GM12874 (cell line): ENCODE results near the gene SLC38A1.

Source experiments
- CTCF ChIP-seq: IDR thresholded peaks from 2 replicates; pipeline ENCODE4 v1.5.1; 2011; ENCODE audit warnings: low read depth, mild to moderate bottlenecking, control low read depth, low read length, moderate library complexity; ENCODE audit not compliant: insufficient read depth

SLC38A1 gene

GRCh38 chr12:46223047-46223446, 45.8 kb downstream of the SLC38A1 start:
- no peak for TF ChIP-seq CTCF

GRCh38 chr12:46222636-46223035, 46.2 kb downstream of the SLC38A1 start:
- TF ChIP-seq CTCF = no peak

DNA sequence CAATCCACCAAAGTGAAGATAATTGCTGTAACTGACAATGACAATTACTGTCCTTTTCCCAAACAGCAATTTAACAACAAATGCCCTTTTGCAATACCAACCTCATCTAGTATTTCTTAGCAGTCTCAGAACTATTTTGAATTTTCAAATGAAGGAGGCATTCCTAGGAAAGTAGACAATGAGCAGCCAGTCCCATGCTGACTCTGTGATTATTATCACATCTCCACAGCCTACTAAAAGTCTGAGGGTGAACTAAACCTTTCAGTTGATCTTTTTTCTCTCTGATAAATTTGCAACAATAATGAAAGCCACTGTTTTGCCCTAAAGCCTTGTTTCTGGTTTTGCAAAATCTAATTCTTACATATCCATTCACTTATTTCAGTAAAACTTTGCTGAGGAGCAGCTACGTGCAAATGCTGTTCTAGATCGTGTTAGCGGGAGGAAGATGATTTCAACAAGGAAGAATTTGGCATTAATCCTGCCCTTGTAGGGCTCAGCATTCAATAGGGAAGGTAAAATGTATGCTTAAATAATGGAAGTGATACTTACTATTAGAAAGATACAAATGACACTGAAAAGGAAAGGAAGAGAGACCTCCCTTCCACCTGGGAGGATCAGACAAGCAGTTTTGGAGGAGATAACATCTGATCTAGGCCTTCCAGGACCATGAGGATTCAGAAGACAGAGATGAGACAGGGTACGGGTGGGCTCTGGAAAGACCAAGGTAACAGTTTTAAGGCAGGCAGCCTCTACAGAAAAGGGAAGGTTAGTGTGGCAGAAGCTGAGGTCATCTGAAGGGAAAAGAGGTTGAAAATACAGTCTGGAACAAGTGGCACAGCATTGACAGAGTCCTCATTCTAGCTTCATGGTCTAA, 47.4 kb downstream of the SLC38A1 start:
- TF ChIP-seq CTCF = no peak

GRCh38 chr12:46219877-46220655, 48.8 kb downstream of the SLC38A1 start:
- TF ChIP-seq CTCF = no peak

DNA sequence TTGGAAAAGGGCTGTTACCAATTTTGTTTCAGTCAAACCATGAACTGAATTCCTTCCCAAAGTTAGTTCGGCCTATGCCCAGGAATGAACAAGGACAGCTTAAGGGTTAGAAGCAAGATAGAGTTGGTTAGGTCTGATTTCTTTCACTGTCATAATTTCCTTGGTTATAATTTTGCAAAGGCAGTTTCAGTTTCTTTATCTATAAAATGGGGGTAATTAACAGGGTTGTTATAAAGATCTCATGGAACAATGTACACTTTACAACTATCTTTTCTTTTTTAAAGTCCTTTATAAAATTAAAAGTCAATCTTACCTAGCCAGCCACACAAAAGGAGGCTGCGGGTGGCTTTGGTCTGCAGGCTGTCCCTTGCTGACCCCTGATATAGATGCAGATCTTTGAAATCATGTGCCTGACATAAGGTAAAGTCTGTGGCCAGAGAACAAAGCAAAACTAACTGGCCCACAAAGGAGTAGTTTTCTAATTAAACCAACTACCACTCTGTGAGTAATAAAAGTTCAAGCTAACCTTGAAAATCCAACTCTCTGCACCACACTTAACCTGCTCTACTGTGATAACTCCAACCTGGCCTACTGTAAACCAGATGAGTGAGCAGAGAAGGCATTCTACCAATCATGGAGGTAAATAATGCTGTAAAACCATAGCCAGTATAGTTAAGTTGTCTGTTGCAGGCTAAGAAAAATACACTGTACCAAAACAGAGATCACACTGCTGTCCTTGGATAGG, 49.5 kb downstream of the SLC38A1 start:
- TF ChIP-seq CTCF = no peak

DNA sequence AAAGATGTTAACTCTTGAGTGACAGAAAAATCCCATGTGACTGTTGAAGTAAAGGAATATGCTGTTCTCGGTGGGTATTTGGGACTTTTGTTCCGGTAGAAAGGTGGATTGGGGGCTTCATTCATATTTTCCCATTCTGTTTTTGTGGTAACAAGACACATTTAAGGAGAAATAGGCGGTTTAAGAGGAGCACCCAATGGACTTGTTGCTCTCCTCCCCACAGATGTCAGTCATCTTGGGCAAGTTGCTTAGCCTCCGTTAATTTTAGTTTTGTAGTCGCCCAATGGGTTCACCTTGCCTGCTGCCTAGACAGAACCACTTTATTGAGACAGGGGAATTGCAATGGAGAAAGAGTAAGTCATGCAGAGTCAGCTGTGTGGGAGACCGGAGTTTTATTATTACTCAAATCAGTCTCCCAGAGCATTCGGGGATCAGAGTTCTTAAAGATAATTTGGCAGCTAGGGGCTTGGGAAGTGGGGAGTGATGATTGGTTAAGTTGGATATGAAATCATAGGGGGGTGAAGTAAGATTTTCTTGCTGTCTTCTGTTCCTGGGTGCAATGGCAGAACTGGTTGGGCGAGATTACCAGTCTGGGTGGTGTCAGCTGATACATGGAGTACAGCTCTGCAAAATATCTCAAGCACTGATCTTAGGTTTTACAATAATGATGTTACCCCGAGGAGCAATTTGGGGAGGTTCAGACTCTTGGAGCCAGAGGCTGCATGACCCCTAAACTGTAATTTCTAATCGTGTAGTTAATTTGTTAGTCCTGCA, 50.3 kb downstream of the SLC38A1 start:
- no peak for TF ChIP-seq CTCF
